HG03354 (cell line): ENCODE measurements around the gene PRR36.
"Not testable (repeated sequence)": the region's sequence is repeated elsewhere in the genome, so short reads cannot be mapped to it uniquely, and the experiment has no call there.

Experiments
- ATAC-seq: cut with Tn5 transposase; IDR thresholded peaks from one replicate; pipeline ENCODE4 v1.9.1; 2021; ENCODE audit warnings: mild to moderate bottlenecking; ENCODE audit not compliant: unreplicated experiment, poor library complexity, severe bottlenecking

Gene PRR36

DNA sequence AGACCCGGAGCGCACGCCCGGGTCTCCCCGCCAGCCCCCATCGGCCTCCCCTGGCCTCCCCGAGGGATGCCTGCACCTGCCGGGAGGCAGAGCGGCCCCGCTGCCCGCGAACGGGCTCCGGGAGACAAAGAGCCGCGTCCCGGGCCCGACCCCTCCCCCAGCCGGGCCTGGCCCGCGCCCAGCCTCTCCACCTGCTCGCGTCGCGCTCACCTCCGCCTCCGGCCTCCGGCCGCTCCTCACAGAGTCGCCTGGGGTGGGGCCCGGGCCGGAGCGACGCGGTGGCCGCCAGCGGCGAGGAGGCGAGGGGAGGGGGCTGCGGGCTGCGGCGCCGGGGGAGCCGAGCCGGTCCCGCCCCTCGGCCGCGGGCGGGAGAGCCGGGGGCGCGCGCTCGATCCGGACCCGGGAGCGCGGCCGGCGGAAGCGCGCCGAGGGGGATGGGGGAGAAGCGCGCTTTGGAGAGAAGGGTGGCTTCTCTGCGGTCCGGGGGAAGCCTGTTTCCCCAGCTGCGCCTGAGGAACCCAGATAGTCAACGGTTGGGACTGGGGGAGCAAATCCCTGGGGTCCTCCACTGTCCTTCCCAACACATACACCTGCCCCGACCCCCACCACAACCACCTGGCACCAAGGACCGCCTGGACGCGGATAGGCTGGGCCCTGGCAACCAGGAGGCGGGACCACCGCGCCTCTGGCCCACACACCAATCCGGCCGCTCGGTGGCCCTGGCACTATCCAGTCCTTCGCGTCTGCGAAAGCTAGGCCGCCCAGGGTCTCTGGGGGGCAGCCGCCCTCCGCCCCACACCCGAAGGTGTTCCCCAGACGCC, at the start of gene PRR36:
Gene PRR36 (minus strand): TSS at position 315 of the 821 bp plus-strand sequence. CDS start 701 bp downstream, outside the sequence.
- no peak for ATAC-seq

GRCh38 chr19:7923295-7924191, 49.4 kb upstream of the PRR36 start:
- ATAC-seq: no peak

- no peak for ATAC-seq
These were observed 48.6 kb upstream of the PRR36 start for GRCh38 chr19:7922836-7923195.

DNA sequence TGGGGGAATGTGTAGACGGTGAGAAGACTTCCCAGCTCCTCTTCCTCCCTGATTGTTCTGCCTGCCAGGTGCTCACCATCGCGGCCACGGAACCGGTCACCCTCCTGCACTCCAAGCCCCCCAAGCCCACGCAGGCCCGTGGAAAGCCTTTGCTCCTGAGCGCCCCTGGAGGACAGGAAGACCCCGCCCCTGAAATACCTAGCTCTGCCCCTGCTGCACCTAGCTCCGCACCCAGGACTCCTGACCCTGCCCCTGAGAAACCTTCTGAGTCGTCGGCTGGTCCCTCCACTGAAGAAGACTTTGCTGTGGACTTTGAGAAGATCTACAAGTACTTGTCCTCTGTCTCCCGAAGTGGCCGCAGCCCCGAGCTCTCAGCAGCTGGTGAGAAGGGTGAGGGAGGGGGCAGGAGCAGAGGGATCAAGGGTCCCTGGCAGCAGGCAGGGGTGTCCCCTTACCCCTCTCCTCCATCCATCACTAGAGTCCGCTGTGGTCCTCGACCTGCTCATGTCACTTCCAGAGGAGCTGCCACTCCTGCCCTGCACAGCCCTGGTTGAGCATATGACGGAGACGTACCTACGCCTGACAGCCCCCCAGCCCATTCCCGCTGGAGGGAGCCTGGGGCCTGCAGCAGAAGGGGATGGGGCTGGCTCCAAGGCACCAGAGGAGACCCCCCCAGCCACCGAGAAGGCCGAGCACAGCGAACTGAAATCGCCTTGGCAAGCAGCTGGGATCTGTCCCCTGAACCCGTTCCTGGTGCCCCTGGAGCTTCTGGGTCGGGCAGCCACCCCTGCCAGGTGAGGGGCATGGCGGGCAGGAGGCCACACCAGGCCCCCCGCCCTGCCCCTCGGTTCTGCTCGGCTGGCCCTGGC, 48.0 kb upstream of the PRR36 start:
- no peak for ATAC-seq

DNA sequence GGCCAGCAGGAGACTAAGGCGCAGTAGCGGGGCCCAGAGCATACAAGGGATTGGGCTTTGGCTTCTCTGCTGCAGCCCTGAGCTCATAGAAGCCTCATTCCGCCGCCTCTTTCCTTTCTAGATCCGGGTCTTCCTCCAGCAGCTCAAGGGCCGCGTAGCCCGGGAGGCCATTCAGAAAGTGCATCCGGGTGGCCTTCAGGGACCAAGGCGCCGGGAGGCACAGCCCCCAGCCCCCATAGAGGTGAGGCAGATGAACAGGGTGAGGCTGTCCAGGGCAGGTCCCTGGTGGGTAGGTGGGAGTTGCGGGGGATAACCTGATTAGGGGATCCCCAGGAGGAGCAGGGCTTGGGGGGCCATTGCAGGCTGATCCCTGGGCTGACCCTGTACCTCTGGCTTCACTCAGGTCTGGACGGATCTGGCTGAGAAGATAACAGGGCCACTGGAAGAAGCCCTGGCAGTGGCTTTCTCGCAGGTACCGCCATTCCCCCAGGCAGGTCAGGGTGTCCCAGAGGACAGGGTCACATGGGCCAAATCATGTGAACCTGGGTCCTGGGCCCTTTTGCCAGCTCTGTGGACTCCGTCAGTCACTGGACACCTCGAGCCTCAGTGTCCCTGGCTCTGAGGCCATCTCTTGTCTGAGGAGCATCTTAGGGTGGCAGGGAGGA, 47.2 kb upstream of the PRR36 start:
- ATAC-seq: no peak

- peak; percentile 39 for ATAC-seq
These were observed 46.5 kb upstream of the PRR36 start for GRCh38 chr19:7920519-7921301.

- ATAC-seq: peak; percentile 68
These were observed 45.7 kb upstream of the PRR36 start, which contains the start of gene SNAPC2 for GRCh38 chr19:7919610-7920518. SNAPC2 (plus strand) TSS chr19:7920338; CDS start chr19:7920367, 29 bp downstream.

DNA sequence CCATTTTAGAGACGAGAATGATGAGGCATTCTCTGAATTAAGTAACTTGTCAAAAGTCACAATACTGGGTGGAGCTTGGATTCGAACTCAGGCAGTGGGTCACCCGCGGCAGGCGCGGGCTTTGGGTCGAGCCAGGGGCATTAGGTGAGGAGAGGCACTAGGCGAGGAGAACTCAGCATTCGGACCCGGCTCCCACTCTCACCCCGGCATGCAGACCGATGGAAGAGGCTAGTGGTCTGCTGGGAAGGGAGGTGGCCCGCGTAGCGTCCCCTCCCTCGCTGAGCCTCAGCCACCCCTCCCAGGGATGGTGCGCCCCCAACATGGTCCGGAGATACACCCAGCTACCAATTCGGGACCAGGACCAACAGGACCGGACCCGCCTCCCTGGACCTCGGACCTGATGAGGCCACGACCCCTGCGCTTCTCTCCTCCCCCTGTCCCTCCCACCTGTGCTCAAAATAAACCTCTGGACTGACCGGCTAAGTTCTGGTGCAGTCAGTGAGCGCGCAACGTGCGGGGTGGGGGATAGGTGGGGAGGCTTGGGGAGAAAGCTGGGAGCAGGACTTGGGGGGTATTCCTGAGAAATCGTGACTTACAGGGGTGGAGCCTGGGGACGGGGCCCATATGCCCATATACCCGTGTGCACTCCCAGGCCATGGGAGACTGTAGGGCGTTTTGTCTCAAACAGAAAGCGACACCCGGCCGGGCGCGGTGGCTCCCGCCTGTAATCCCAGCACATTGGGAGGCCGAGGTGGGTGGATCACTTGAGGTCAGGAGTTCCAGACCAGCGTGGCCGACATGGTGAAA, 44.6 kb upstream of the PRR36 start:
- no peak for ATAC-seq

DNA sequence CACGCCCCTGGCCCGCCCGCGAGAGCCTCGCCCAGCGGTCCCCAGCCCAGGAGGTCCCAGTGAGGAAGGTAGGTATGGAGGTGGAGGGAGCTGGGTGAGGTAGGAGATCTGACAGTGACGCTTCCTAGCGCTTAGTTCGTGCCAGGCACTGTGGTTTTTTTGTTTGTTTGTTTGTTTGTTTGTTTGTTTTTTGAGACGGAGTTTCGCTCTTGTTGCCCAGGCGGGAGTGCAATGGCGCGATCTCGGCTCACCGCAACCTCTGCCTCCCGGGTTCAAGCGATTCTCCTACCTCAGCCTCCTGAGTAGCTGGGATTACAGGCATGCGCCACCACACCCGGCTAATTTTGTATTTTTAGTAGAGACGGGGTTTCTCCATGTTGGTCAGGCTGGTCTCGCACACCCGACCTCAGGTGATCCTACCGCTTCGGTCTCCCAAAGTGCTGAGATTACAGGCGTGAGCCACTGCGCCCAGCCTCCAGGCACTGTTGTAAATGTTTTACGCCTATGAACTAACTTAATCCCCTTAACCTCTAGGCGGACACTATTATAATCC, 43.9 kb upstream of the PRR36 start:
- not testable (repeated sequence) for ATAC-seq

DNA sequence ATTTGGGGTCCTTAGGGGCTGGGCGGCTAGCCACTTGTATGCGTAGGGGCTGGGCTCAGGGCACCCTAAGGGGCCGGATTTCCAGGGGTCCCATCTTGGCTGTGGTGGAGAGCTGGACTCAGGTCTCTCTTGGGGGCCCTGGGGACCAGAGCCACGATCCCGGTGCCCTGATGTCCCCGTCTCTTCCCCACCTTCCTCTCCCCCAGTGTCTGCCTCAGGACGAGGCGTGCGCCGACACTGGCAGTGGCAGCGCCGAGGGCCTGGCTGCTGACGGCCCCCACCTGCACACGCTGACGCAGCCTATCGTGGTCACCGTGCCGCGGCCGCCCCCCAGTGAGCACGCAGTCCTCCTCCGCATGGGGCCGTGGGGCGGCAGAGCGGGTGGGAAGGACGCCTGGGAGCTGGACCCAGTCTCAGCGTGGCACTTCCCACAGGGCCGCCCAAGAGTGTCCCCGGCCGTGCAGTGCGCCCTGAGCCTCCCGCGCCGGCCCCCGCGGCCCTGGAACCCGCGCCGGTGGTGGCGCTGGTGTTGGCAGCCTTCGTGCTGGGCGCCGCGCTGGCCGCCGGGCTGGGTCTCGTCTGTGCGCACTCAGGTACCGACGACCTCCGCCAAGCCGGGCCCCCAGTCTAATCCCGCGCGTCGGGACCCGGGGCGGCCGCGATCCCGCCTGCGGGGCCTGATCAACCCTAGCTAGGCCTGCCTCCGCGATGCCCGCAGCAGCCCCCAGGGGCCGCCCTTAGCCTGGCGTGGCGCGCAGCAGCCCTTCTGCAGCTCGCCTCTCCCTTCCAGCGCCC, 43.3 kb upstream of the PRR36 start:
- ATAC-seq: no peak

GRCh38 chr19:7916955-7917266, 42.7 kb upstream of the PRR36 start:
- no peak for ATAC-seq

DNA sequence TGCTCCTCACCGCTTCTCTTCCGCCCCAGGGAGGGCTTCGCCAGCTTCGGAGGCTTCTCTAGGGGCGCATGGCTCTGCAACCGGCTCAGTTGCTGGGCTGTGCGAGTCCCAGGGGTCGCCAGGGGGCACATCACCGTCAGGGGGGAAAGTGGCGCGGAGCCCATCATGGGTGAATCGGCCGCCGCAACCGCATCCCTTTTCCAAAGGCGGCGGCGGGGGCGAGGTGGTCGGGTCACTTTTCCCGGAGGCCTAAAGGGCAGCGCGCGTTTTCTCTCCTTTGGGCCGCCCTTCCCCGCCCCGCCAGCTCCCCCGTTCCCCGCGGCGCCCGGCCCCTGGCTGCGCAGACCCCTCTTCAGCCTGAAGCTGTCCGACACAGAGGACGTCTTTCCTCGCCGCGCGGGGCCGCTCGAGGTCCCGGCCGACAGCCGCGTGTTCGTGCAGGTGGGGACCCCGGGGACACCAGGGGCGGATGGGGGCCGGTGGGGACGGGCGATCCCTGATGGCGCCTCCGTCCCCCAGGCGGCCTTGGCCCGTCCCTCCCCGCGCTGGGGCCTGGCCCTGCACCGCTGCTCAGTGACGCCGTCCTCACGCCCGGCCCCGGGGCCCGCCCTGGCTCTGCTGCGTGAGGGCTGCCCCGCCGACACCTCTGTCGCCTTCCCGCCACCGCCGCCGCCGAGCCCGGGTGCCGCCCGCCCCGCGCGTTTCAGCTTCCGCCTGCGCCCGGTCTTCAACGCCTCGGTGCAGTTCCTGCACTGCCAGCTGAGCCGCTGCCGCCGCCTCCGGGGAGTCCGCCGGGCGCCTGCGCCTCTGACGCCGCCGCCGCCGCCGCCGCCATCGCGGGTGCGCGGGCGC, 42.1 kb upstream of the PRR36 start:
- no peak for ATAC-seq

- no peak for ATAC-seq
These were observed 41.3 kb upstream of the PRR36 start for GRCh38 chr19:7915250-7916102.

- no peak for ATAC-seq
These were observed 40.4 kb upstream of the PRR36 start, which contains the start of gene TGFBR3L for GRCh38 chr19:7914598-7915045. TGFBR3L (plus strand) TSS chr19:7914830.
